T1000 (cell line): ENCODE data around the gene PIGS.
A peak's percentile ranks its signal among the peaks of the same experiment; 100 is the strongest.

ENCODE experiments used
- DNase-seq: peaks from one replicate; lab custom pipeline; 2025; ENCODE audit warnings: mixed read lengths; lab: John Stamatoyannopoulos, UW

PIGS gene

DNA sequence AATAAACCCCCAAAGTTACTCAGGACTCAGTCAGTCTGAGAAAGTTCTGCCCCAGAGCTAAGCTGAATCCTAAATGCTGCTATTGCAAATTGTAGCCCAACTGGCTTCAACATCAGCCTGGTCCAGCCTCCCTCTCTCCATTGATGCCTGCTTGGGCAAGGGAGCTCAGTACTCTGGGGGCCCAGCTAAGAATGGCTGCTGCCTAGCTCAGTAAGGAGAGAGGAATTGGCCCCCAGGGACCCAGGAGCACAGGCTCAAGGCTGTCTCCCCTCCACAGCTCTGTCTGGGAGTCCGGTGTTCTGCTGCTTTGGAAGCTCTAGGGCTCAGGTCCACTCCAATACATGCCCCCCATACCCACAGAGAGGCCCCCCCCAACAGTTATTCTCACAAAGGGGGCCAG is 20.5 kb downstream of the PIGS start:
- no peak for DNase-seq

DNA sequence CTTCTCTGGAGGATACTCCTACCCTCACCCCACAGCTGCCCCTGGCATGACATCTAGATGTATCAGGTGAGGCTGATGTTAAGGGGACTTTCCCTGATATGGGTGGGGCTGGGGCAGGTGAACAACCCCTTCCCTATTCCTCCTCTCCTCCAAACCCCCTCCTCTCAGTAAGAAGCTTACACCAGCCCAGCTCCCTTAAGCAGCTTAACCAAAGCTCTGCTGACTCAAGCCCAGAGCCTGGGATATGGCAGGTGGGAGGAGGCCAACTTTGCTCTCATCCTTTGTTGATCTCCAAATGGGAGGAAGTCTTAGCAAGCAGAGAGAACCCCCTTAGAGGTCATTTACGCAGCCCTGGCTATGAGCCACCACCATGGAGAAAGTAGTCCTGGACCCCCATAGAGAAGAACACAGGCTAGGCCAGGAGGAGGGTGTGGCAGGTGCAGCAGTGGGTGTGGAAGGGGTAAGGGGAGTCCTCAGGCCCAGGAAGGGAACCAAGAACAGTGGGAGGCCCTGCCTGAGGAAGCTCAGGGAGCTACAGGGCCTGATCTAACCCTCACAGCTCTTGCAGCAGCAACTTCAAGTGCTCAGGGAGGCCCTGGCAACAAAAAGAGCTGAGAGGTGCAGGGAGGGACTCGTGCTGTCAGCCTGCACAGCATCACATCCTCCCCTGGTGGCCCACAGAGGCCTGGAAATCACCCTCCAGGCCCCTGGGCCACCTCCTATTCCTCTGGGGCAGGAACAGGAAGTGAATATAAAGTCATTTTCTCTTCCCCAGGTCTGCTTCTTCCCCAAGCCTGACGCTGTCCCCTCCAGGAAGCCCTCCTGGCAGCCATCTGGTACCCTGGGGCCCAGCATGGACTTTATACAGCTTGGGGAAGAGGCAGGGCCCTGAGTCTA is 21.8 kb downstream of the PIGS start:
- DNase-seq = no peak

DNA sequence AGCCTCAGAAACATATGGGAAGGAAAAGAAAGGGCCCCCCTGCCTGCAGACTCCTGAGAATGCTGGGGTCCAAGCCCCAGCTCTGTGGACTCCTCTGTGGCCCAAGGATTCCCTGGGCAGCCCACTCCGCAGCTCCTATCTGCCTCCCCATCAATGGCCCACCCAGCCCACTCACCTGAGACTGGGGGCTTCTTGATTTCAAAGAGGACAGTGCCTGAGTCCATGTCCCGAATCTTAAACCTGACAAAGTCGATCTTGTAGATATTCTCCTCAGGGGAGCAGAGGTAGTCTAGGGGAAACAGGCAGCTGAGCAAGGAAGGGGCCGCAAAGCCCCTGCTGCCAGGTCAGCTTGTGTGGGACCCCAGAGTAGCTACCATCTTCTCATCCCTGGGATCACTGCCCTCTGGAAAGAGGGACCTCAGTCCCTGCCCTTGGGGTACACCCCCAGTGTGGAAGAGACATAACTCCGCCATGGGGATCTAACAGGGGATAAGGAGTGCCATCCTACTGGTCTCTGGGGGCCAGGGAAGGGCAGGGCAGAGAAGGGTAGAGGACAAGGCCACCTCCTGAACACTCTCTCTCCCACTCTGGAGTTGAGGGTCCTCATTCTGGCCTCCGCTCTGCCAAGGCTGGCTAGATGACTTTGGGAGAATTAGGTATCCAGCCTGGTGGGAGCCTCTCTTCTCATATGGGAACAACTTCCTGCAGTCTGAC is 22.8 kb downstream of the PIGS start:
- DNase-seq = no peak

DNA sequence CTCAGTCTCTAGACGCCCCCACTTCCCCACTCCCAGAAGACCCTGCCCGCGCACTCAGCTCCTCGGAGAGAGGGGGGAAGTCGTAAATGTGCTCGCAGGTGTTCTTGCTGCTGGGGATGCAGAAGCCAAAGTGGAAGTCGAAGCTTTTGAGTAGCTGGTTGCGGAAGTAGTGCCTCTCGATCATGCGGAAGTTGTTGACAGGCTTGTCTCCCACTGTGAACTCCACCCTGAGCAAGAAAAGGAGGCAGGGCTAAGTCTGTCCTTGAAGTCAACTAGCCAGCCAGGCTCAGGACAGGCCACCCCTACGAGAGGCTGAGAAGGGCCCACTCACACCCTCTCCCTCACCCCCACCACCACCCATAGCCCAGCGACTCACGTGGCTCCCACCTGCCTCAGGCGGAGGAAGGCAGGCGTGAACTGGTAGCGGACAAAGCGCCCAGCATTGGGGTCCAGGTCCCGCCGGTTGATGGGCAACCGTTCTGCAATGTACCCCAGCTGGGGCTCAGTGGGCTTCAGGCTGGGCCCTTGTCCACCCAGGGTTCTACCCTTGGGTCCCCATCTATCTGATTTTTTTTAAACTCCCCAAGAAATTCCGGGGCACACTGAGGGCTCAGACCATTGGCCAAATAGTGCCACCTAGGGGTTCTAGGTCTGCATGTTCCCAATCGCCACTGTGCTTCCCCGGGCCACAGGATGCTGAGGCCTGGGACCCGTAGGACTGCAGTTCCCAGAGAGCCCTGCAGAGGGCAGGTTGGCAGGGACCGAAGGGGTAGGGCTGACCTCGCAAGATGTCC is 23.5 kb downstream of the PIGS start:
- DNase-seq = peak; percentile 21

DNA sequence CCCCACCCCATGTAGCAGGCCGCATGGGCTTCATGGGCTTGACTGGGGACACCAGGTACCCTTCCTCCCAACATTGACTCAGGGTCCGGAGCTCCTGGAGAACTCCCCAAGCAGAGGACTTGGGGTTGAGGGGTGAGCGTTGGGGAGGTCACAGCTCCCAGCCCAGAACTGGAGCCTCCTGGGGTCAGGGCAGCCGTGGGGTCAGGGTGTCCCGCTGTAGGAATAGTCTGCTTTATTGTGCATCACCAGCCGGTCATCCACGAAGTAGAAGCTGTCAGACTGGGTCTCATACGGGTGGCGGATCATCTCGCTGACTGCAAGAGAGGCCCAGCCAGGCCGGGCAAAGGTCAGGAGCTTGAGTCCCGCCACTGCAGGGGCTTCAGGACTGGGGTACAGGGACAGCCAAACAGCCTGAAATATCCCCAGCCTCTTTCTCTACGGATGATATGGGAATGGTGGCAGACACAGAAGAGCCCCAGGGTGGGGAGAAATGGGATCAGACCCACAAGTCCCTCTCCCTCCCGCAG is 24.2 kb downstream of the PIGS start:
- DNase-seq = no peak

DNA sequence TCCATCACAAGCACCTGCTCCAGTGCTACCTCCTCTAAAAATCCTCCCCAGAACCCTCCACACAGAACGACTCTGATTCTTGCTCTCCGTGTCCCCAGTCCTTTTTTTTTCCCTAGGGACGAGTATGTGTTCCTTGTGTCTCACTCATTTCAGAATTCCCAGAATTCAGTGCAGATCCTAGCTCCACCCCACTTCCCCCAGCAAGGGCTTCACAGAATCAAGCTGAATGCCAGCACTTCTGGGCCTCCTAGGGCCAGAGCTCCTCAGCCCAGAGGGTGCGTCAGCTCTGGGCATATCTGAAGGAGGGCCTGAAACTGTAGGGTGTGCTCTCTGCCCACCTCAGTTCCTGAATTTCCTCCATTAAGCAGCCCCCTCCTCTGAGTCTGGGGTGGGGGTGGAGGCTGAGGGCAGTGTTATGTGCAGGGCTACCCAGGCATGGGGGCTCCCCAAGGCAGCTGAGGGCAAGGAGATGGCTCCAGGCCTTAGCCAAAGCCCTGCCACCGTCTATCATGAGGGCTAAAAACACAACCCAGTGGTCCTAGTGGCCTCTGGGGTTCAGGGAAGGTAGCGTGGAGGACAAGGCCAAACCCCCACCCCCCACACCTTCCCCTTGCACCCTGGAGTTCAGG is 25.4 kb downstream of the PIGS start:
- DNase-seq = no peak

DNA sequence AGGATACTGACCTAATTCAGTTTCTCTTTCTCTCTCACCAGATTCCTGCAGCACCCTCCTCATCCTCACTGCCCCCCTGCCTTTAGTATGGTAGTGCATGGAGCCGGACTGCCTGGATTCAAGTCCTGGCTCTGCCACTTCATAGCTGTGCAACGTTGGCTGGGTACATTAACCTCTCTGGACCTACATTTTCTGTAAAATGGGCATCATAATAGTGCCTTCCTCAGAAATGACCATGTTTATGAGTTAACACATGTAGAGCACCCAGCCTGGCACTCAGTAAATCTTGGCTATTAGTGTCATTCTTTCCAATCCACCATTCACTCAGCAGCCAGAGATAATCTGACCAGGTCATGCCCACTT is 26.2 kb downstream of the PIGS start:
- DNase-seq = no peak

DNA sequence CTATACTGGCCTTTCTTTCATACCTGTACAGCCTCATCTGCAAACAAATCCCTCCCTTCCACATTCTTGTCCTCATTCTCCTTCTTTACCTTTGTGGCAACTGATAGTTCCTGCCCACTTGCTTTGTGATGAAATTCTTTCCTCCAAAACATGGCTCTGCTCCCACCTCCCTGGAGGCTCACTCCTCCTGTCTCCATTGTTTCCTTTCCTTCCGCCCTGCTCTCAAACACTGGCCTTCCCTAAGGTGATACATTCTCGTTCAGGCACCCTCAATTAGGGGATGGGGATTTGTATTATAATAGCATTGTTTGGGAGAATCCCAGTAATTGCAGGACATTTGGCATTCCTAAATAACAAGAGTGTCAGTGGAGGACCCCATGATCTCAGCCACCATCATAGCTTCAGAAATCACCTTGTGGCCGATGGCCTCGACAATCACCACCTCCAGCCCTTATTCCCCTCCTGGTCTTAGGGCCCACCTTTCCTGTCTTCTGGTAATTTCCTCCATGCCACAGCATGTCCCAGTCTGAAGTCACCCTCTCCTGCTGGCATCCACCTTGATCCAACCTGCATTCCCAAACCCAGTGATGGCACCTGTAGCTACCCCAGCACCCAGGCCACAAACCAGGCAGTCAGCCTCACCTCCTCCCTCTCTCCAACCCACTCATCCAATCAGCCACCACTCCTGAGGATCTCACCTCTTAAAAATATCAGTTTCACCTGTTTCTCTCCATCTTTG is 26.8 kb downstream of the PIGS start:
- DNase-seq = no peak

DNA sequence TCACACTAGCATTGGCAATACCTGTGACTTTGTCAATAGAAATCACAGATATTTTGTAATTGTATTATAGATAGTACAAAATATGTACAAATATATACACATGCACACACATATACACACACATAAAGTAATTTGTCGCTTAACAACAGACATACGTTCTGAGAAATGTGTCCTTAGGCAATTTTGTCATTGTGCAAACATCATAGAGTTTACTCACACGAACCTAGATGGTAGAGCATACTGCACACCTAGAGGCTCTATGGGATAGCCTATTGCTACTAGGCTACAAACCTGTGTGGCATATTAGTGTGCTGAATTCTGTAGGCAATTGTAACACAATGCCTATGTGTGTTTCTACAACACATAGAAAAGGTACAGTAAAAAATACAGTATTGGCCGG is 29.9 kb downstream of the PIGS start:
- no peak for DNase-seq

DNA sequence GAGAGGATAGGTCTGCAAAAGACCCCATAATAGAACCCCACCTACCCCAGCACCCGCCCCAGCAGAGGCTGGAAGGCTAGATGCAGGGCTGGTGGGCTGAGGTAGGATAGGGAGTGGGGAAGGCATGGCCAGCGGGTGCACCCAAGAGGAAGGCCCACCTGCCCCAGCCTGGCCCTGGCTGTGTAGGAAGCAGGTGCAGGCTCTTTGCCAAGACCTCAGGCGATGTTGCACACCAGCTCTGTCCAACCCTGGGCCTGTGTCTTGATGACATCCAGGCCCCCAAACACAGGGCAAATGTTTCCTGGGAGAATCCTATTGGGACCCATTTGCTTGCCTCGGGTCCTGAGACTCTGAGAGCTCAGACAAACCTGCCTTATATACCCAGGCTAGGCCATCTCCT is 31.1 kb downstream of the PIGS start:
- no peak for DNase-seq

DNA sequence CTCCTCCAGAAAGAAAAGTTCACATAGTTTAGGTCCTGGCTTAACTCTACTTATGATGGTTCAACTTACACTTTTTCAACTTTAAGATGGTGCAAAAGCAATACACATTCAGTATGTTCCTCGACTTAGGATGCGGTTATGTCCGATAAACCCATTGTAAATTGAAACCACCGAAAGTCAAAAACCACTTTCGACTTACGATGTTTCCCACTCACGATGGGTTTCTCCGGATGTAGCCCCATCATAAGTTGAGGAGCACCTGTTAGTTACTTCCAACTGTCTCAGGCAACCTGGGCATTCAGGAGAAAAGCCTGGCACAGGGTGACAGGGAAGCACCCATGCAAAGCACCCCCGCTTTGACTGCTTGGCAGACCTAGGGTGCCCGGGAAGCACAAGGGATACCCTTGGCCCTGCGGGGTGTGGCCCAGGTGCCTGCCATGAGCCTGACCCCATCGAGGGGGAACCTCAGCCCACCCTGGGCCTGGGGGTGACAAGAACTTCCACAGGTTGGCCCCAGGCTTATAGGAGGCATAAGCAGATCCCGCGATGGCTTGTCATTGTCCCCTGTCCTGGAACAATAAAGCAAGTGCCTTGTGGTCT is 32.9 kb downstream of the PIGS start:
- DNase-seq = no peak

DNA sequence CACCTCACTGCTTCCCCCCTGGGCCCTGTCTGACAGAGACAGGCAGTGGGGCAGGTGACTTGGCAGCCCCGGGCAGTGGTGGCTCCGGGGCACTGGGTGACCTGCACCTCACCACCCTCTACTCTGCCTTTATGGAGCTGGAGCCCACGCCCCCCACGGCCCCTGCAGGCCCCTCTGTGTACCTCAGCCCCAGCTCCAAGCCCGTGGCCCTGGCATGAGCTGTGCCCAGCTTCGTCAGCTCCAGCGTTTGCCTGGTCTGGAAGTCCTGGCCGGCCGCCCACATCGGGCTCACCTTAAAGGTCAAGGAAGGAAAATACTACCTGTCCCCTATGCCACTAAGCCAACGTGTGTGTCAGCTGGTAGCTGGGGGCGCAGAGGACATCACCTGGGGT is 34.1 kb downstream of the PIGS start:
- DNase-seq = no peak

DNA sequence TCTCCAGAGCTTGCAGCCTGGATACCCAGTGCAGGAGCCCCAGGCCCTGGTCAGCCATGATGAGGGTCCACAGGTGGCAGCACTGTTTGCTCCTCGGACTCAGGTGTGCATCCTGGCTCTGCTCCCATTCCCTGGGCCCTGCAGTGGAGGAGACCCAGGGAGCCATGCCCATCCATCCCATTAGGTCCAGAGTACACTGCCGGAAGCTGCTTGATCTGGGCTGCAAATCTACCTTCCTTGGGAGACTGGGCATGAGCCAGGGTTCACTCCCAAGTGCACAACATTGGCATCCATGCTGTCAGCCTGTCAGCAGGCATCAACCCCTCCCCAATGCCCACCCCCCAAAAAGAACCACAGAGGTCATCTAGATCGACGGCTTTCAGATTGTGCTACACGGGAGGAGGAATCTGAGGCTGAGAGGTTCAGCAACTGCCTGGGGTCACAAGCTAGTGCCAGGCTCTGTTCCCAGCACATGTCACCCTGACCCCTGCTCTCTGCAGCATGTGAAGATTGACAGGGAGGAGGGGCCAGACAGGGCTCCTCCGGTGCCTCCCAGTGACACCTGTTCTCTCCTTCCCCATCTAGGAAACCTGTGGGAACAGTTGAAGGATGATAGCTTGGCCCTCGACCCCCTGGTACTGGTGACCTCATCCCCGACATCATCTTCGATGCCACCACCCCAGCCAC is 34.6 kb downstream of the PIGS start:
- no peak for DNase-seq

DNA sequence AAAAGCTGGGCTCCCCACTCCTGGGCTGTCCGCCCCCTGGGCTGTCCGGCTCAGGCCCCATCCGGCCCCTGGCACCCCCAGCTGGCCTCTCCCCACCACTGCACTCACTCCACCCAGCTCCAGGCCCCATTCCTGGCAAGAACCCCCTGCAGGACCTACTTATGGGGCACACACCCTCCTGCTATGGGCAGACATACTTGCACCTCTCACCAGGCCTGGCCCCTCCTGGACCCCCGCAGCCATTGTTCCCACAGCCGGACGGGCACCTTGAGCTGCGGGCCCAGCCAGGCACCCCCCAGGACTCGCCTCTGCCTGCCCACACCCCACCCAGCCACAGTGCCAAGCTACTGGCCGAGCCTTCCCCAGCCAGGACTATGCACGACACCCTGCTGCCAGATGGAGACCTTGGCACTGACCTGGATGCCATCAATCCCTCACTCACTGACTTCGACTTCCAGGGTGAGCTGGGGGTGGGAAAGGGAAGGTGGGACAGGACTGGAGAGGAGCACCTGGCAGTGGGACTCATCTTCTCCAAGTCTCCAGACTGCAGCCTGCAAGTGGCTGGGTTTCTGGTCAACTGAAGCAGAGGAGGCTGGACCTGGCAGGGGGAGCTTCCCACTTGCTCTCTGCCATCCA is 36.5 kb downstream of the PIGS start:
- no peak for DNase-seq

DNA sequence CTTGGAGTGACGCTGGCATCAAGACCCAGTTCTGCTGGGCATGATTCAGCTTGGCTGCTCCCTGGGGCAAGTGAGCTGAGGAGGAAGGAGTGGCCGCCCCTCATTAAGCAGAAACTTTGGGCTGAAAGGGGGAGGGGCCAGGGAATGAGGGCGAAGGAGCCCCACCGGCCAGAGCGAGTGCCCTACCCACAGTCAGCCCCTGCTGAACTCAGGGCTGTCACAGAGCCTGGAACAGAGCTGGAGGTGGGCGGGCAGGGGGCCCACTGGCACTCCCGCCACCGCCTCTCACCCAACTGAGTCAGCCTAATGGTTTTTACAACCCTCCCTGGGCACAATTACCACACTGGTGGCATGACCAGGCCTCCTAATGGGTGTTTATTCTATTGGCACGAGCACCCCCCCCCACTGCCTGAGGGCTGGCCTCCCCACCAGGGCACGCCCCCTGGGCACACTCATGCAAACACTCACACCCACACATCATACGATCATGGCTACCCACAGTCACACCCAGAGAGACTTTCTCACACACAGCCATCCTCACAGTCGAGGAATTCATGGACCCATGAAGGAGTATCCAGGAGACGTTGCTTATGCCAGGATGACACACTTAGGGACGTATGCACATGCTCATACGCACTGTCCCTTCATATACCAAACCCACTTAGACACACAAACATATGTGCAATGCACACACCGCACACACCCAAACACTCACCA is 38.1 kb downstream of the PIGS start:
- DNase-seq = peak; percentile 88

DNA sequence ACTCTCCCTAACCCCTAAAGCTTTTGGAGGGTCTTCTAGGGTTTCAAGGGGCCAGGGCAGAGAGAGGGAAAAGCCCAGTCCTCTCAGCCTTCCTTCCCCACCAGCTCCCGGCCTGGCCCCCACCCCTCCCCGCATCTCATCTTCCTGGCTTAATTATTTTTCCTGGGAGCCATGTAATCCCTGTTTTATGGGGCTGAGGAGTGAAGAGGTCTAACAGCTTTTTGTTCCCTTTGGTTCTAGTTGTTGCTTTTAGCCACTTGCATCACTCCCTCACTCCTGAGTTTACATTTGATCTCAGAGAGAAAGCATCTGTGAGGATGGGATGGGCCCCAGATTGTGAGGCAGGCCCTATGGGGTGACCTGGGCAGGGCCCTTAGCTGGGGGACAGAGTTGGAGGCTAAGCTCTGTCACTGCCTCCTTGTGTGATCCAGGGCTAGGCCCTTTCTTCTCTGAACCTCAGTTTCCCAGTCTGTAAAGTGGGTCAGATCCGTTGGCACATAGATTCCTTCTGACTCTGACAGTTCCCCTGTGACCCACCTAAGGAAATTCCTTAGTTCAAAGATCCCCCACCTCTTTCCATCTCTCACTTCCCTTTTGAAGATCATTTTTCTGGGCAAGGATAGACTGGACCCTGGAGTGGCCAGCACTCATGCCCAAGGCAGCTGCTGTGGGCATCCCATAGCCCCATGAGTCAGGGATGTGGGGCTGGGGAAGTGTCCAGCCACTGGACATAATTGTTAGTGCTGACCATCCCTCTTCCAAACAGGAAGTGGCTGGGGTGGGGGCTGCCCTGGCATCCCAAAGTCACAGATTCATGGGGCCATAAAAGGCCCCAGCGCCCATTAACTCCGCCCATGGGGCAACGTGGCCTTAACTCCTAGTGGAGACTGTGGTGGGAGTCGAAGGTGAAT is 39.0 kb downstream of the PIGS start:
- DNase-seq = no peak

DNA sequence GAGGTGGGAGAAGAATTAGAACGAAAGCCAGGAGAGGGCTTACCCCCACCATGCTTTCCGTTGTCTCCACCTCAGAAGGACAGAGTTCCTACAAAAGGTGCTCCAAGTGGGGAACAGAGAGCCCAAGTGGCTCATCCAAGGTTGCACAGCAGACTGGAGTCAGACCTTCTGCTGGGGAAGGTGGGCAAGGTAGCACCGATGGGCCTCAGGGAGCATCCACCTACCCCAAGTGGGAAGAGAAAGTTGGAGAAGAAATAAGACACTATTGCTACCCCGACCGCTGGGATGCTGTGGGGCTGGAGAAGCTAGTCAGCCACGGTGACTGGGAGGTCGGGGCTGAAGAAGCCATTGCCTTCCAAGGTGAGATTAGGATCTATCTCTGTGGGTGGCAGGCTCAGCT is 40.4 kb downstream of the PIGS start:
- no peak for DNase-seq

DNA sequence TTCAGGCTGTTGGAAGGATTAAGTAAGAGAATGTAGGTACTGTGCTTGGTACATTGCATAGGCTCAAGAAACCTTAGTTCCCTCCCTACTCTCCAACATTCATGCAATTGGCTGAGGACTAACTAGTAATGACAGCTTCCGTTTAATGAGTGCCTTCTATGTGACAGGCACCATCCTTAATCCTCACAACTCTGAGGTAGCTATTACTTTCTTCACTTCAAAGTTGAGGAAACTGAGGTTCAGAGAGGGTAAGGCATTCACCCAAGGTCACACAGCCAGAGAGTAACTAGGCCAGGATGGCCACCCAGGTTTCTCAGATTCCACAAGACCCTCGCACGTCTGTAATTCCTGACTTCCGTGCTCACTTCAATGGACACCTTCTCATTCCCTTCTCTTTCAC is 41.1 kb downstream of the PIGS start:
- no peak for DNase-seq
